AG09319 (cell line): ENCODE measurements around the gene MINDY2.

Experiments used
- DNase-seq: peaks from one replicate; pipeline ENCODE4 v3.0.0-alpha.2; 2010; ENCODE audit warnings: low read depth; ENCODE audit errors: extremely low read depth
- TF ChIP-seq, protein P1 (sequence below): IDR thresholded peaks from 2 replicates; pipeline ENCODE4 v1.5.1; 2011; ENCODE audit warnings: low read depth, mild to moderate bottlenecking, inconsistent platforms, low read length, moderate library complexity

MINDY2 gene

DNA sequence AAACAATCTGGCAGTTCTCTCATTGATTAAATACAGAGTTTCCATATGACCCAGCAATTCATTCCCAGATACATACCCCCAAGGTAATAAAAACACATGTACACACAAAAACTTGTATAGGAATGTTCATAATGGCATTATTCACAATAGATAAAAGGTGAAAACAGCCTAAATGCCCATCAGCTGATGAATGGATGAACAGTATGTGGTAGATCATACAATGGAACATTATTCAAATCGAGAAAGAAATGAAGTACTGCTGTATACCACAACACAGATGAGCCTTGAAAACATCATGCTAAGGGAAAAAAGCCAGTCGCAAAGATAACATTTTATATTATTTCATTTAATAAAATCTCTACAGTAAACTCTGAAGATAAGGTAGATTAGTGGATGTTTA is 91.2 kb downstream of the MINDY2 start:
- DNase-seq: no peak
- TF ChIP-seq, protein P1, sequence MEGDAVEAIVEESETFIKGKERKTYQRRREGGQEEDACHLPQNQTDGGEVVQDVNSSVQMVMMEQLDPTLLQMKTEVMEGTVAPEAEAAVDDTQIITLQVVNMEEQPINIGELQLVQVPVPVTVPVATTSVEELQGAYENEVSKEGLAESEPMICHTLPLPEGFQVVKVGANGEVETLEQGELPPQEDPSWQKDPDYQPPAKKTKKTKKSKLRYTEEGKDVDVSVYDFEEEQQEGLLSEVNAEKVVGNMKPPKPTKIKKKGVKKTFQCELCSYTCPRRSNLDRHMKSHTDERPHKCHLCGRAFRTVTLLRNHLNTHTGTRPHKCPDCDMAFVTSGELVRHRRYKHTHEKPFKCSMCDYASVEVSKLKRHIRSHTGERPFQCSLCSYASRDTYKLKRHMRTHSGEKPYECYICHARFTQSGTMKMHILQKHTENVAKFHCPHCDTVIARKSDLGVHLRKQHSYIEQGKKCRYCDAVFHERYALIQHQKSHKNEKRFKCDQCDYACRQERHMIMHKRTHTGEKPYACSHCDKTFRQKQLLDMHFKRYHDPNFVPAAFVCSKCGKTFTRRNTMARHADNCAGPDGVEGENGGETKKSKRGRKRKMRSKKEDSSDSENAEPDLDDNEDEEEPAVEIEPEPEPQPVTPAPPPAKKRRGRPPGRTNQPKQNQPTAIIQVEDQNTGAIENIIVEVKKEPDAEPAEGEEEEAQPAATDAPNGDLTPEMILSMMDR: no peak

DNA sequence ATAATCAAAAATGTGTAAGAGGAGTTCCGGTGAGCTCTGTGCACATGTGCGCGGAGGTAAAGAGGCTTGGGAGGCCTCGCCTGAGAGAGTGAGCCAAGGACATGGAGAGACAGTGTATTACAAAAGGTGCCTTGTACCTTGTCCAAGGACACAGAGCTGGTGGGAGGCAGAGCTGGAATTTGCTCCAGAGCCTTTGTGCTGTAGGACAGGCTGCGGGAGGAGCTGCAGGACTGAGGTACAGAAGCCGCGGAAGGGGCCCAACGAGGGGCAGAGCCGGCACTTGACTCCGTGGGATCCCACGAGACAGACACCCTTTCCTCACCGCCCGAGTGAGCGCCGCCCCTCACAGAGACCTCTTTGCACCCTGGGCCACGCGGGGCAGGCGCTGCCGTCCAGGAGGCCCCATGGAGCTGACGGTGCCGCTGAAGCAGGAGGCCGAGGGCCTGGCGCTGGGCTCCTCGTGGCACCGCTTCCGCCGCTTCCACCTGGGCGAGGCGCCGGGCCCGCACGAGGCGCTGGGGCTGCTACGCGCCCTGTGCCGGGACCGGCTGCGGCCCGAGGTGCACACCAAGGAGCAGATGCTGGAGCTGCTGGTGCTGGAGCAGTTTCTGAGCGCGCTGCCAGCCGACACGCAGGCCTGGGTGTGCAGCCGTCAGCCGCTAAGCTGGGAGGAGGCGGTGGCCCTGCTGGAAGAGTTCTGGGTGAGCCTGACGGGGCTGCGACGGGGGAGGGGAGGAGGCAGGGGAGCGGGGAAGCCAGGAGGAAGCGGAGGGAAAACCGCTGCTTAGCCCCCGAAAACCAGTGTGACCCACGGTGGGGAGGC is 93.7 kb downstream of the MINDY2 start:
- TF ChIP-seq, protein P1: no peak
- no peak for DNase-seq

DNA sequence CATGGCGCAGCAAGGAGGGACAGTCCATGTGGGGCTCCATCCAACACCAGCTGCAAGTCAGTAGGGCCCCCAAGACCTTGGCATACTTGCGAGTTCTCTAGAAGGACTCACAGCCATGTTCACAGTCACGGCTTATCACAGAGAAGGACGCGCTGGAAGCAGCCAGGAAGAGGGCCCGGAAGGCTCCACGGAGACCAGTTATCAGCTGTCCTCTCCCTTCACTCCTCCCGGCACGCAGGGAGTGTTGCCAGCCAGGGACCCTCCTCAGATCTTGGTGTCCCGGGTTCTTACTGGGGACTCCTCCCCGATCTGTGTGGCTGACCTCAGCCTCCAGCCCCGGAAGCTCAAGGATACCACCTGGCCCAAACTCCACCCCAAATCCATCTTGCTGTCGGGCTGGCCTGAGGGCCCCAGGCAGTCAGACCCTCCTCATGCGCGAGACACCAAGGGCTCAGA is 94.4 kb downstream of the MINDY2 start:
- TF ChIP-seq, protein P1: no peak
- no peak for DNase-seq

DNA sequence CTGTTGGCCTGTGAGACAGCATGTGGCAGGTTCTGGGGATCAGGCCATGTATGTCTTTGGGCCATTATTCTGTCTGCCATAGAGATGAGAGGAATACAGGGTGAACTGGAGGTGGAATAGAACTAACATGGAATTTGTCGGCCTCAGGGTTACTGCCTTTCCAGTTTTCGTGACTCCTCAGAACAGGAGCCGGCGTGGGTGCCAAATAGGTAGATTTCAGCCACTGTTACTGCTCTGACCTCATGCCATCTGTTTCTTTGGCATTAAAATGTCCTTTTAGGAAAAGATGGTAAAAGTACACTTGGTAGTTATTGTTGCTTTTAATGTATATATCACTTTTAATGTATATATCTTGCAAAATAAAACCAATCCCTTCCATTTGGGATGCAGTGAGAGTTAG is 96.8 kb downstream of the MINDY2 start:
- TF ChIP-seq, protein P1: no peak
- no peak for DNase-seq

DNA sequence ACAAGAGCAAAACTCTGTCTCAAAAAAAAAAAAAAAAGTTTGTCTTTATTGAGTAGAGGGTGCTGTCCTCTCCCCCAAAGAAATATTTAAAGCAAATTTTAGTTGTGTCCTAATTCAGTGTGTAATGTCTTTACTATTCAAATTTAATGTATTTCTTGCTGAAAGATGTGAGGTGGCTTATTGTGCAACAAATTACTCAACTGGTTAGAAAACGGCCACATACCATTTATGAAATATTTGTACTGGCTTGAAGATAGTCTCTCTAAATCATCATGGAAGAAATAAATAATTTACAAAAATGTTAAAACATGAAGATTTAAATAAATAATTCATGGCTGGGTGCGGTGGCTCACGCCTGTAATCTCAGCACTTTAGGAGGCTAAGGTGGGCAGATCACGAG is 99.3 kb downstream of the MINDY2 start:
- DNase-seq: no peak
- TF ChIP-seq, protein P1: no peak

DNA sequence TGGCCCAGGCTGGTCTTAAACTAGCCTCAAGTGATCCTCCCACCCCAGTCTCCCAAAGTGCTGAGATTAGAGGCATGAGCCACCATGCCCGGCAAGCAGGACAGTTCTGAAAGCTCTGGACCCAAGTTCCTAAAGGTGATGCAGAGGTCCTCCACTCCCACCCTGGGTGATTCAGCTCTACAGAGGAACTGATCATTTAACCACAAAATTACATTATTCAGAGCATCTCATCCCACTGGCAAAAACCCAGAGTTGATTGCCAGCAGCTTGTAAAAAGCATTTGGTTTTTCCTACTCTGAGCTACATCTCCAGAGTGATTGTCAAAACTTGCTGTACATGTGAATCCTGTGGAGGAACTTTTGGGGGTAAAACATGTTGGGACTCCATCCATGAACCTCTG is 102.2 kb downstream of the MINDY2 start:
- TF ChIP-seq, protein P1: no peak
- DNase-seq: peak; percentile 24

DNA sequence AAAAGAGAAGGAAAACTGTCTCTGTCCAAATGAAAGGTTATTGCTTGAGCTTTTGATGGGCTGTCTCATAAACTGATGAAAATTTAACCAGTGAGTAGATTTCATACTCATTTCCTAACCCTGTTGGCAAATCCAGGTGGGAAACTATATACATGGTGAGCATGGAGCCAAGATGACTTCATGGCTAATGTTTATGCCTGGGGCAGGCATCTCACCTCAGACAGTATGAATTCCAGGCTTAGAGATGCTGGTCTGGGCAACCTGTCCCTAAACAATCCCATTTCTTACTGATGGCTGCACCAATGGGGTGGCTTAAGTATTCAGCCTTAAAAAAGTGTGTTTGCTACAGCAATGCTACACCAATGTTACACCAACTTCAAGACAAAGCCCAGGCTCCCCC is 104.2 kb downstream of the MINDY2 start:
- no peak for DNase-seq
- TF ChIP-seq, protein P1: no peak
